Spleen (tissue), 11 donors: ENCODE data around the gene PDZD2. TPM values are rescaled to one million over a fixed set of nuclear protein-coding genes. Genes with fewer than 3 reads are reported as not detected.

Experiments
- DNase-seq: peaks from one replicate; pipeline ENCODE4 v3.0.0-alpha.2; 2020
- H3K27ac ChIP-seq, 8 donors: fragments of 200-600 bp; sonication (generic) in 7 of 8; 1 replicate in 4 of 8; 2 replicates in 4 of 8; pipeline versions ENCODE4 v1.5.0 to v1.8.0; 2016 to 2021; ENCODE audit warnings: inconsistent platforms in 4 of 8, mild to moderate bottlenecking in 4 of 8, moderate library complexity in 1 of 8
- H3K27me3 ChIP-seq, 7 donors: fragments of 200-600 bp; sonication (generic) in 6 of 7; replicated peaks in 1 of 7; 1 replicate in 4 of 7; 2 replicates in 3 of 7; pipeline versions ENCODE4 v1.5.0 to v1.8.0; 2016 to 2021; ENCODE audit warnings: inconsistent platforms in 3 of 7, mild to moderate bottlenecking in 1 of 7
- H3K36me3 ChIP-seq, 6 donors: fragments of 200-600 bp; sonication (generic) in 5 of 6; 1 replicate in 4 of 6; 2 replicates in 2 of 6; pipeline versions ENCODE4 v1.5.0 to v1.8.0; 2016 to 2021; ENCODE audit warnings: inconsistent platforms in 2 of 6
- H3K4me1 ChIP-seq, 6 donors: fragments of 200-600 bp; sonication (generic) in 5 of 6; 1 replicate in 3 of 6; 2 replicates in 3 of 6; pipeline versions ENCODE4 v1.5.0 to v1.8.0; 2016 to 2021; ENCODE audit warnings: inconsistent platforms in 3 of 6
- H3K4me3 ChIP-seq, 8 donors: fragments of 200-600 bp; sonication (generic) in 7 of 8; 1 replicate in 4 of 8; 2 replicates in 4 of 8; pipeline versions ENCODE4 v1.5.0 to v1.8.0; 2016 to 2021; ENCODE audit warnings: inconsistent platforms in 4 of 8, mild to moderate bottlenecking in 4 of 8, moderate library complexity in 2 of 8
- H3K9me3 ChIP-seq, 8 donors: fragments of 200-600 bp; sonication (generic) in 7 of 8; 1 replicate in 4 of 8; 2 replicates in 4 of 8; pipeline versions ENCODE4 v1.5.0 to v1.8.0; 2016 to 2021; ENCODE audit warnings: inconsistent platforms in 4 of 8
- CTCF ChIP-seq, 11 experiments: fragments of 200-600 bp in 7 of 11; fragments of 450-650 bp in 4 of 11; sonication (generic) in 4 of 11; IDR thresholded peaks in 8 of 11; conservative IDR thresholded peaks in 3 of 11; 1 replicate in 7 of 11; 2 replicates in 4 of 11; pipeline versions ENCODE4 v1.4.0 to v1.8.0; 2016 to 2021; ENCODE audit warnings: antibody characterized with exemption in 11 of 11, inconsistent platforms in 4 of 11, mild to moderate bottlenecking in 1 of 11
- POLR2A ChIP-seq, 3 donors: fragments of 450-650 bp; IDR thresholded peaks; one replicate each; pipeline ENCODE4 v1.5.1; 2017; ENCODE audit warnings: antibody characterized with exemption in 3 of 3, mild to moderate bottlenecking in 1 of 3
- POLR2AphosphoS5 ChIP-seq, 3 donors: sonication (generic); formaldehyde crosslinking; IDR thresholded peaks; one replicate each; pipeline ENCODE4 v1.5.1; 2017; ENCODE audit warnings: antibody characterized with exemption in 3 of 3
- WGBS, 5 donors: extraction: QIAGEN DNeasy Blood & Tissue Kit in 3 of 5; methylation state at CpG; one replicate each; pipeline versions ENCODE4 v1.1.5 to v1.1.7; 2013 to 2018; 5-methylcytosine and 5-hydroxymethylcytosine counted together
- intact Hi-C: fragments of 100-400 bp; cut with DNase I; formaldehyde crosslinking; loops from one replicate; pipeline ENCODE4 v1.15.0; 2023; ENCODE audit warnings: low total_unique reads
- polyA plus RNA-seq, 3 donors: library from polyadenylated mRNA; stranded (reverse); fragments of 200-250 nt; gene quantifications; one replicate each; pipeline ENCODE4 v1.2.1, GENCODE V29; 2013
- total RNA-seq, 7 donors: library from RNA; depleted of rRNA in 3 of 7; stranded (reverse); fragments of >200 nt in 3 of 7; fragmentation: NEBNext Ultra II Directional in 4 of 7; extraction: Animal tissue kit (Norgen Biotek cat#: 25700) in 4 of 7; gene quantifications; one replicate each; pipeline versions ENCODE4 v1.1.0 to v1.2.1, GENCODE V29; 2016 to 2021
- donor health status: healthy with polysubstance abuse.
- donor health status: DM: no; HTN: no; CAD: no; lungs with moderate emphysema.
- donor health status: DM: no; HTN: no; CAD: no.
- donor health status: Bipolar disorder and iron deficiency.
- donor health status: healthy.
- donor health status: DM: no; HTN: no; CAD: no.
- donor health status: DM: yes; HTN: yes; CAD: no.

PDZD2 gene
- total and polyA plus RNA-seq, 10 donors = 0.09 to 4.7 (median 2.4) TPM

GRCh38 chr5:31990701-31991110 lies 351.8 kb downstream of the PDZD2 start:
- WGBS, 5 donors = 80 to 90% (median 87%) methylated on average over 3 of the region's 3 CpGs
- Histone ChIP-seq H3K4me1 (no peaks in the 10 kb centered on the region), H3K4me3 (no peak overlapping the region), H3K36me3 (no peaks in the 10 kb centered on the region), H3K27ac (no peak overlapping the region), H3K9me3 (peaks cover 0 to 7% (median 0%) of the 10 kb centered on the region in 8 donors), H3K27me3 (no peaks in the 10 kb centered on the region)
- no peak for TF ChIP-seq CTCF (IDR thresholded peaks at IDR 0.05 in 8 of 11, conservative IDR thresholded peaks at IDR 0.05 in 3 of 11)
- no peak for TF ChIP-seq POLR2A (IDR thresholded peaks at IDR 0.05)
- no peak for TF ChIP-seq POLR2AphosphoS5 (IDR thresholded peaks at IDR 0.05)
- peak; percentile 15 for DNase-seq
- intact Hi-C loops = no loop called here

- no peak overlapping the region for H3K27ac ChIP-seq
- 73 to 91% (median 84%) methylated on average over 2 of the region's 2 CpGs for WGBS, 5 donors
- intact Hi-C loops = no loop called here
- H3K9me3 ChIP-seq = peaks cover 0 to 6% (median 0%) of the 10 kb centered on the region in 8 donors
- no peaks in the 10 kb centered on the region for H3K27me3 ChIP-seq
- no peaks in the 10 kb centered on the region for H3K4me1 ChIP-seq
- no peak for DNase-seq
- TF ChIP-seq POLR2AphosphoS5 (IDR thresholded peaks at IDR 0.05) = no peak
- TF ChIP-seq POLR2A (IDR thresholded peaks at IDR 0.05) = no peak
- TF ChIP-seq CTCF (IDR thresholded peaks at IDR 0.05 in 8 of 11, conservative IDR thresholded peaks at IDR 0.05 in 3 of 11) = no peak
- H3K4me3 ChIP-seq = no peak overlapping the region
- H3K36me3 ChIP-seq = no peaks in the 10 kb centered on the region
These were observed 353.4 kb downstream of the PDZD2 start for GRCh38 chr5:31992377-31992776.

- Histone ChIP-seq H3K9me3 (no peaks in the 10 kb centered on the region), H3K27ac (no peak overlapping the region), H3K27me3 (no peaks in the 10 kb centered on the region), H3K36me3 (no peaks in the 10 kb centered on the region), H3K4me1 (no peaks in the 10 kb centered on the region), H3K4me3 (no peak overlapping the region)
- intact Hi-C loops = no loop called here
- no peak for TF ChIP-seq CTCF (IDR thresholded peaks at IDR 0.05 in 8 of 11, conservative IDR thresholded peaks at IDR 0.05 in 3 of 11)
- TF ChIP-seq POLR2AphosphoS5 (IDR thresholded peaks at IDR 0.05) = no peak
- no peak for TF ChIP-seq POLR2A (IDR thresholded peaks at IDR 0.05)
- WGBS, 5 donors = 77 to 88% (median 87%) methylated on average over 6 of the region's 6 CpGs
- DNase-seq = peak; percentile 43
These were observed 354.4 kb downstream of the PDZD2 start for GRCh38 chr5:31993165-31993961.

- TF ChIP-seq CTCF (IDR thresholded peaks at IDR 0.05 in 8 of 11, conservative IDR thresholded peaks at IDR 0.05 in 3 of 11) = no peak
- no peak for TF ChIP-seq POLR2A (IDR thresholded peaks at IDR 0.05)
- no peak for TF ChIP-seq POLR2AphosphoS5 (IDR thresholded peaks at IDR 0.05)
- H3K36me3 ChIP-seq = no peaks in the 10 kb centered on the region
- 76 to 96% (median 85%) methylated on average over 4 of the region's 4 CpGs for WGBS, 5 donors
- no peak overlapping the region for H3K4me3 ChIP-seq
- no peaks in the 10 kb centered on the region for H3K27me3 ChIP-seq
- intact Hi-C loops = no loop called here
- H3K4me1 ChIP-seq = no peaks in the 10 kb centered on the region
- H3K9me3 ChIP-seq = no peaks in the 10 kb centered on the region
- DNase-seq = no peak
- no peak overlapping the region for H3K27ac ChIP-seq
These were observed 356.1 kb downstream of the PDZD2 start for GRCh38 chr5:31995006-31995405.
